Measurements from ENCODE around the gene ATP9B. TPM values are rescaled to one million over a fixed set of nuclear protein-coding genes. Genes with fewer than 3 reads are reported as not detected.

The ATP9B gene
- total RNA-seq, 2 donors from 2014 or later = 15.4 to 17.6 TPM

DNA sequence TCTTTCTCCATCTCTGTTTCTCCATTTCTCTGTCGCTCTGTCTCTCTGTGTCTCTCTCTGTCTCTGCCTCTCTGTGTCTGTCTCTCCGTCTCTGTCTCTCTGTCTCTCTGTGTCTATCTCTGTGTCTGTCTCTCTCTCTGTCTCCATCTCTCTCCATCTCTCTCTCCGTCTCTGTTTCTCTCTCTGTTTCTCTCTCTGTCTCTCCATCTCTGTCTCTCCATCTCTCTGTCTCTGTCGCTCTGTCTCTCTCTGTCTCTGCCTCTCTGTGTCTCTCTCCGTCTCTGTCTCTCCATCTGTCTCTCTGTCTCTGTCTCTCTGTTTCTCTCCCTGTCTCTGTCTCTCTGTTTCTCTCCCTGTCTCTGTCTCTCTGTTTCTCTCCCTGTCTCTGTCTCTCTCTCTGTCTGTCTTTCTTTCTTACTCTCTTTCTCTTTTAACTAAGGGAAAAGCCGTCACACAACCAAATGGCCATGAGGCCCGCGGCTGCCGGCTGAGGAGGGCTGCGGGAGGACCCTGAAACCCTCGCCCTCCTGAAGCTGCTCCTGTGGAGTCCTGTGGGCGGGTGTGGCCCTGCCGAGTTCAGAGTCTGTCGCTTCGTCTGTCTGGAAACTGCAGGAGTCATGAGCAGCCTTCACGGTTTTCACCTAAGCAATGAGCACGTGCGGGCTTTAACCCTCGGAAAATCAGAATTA, 355.8 kb downstream of the ATP9B start:
- H3K9me3 ChIP-seq = no peaks in the 10 kb centered on the region
- no peaks in the 10 kb centered on the region for H3K27me3 ChIP-seq
- H3K4me1 ChIP-seq = peaks cover 0 to 9% of the 10 kb centered on the region in 2 donors
- no peak overlapping the region for H3K4me3 ChIP-seq
- TF ChIP-seq, protein P1, sequence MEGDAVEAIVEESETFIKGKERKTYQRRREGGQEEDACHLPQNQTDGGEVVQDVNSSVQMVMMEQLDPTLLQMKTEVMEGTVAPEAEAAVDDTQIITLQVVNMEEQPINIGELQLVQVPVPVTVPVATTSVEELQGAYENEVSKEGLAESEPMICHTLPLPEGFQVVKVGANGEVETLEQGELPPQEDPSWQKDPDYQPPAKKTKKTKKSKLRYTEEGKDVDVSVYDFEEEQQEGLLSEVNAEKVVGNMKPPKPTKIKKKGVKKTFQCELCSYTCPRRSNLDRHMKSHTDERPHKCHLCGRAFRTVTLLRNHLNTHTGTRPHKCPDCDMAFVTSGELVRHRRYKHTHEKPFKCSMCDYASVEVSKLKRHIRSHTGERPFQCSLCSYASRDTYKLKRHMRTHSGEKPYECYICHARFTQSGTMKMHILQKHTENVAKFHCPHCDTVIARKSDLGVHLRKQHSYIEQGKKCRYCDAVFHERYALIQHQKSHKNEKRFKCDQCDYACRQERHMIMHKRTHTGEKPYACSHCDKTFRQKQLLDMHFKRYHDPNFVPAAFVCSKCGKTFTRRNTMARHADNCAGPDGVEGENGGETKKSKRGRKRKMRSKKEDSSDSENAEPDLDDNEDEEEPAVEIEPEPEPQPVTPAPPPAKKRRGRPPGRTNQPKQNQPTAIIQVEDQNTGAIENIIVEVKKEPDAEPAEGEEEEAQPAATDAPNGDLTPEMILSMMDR (IDR thresholded peaks at IDR 0.05) = no peak
- DNase-seq (ENCODE audit: low spot score) = no peak
- H3K36me3 ChIP-seq = peaks cover 21% of the 10 kb centered on the region
- H3K27ac ChIP-seq = no peak overlapping the region

- DNase-seq (ENCODE audit: low spot score) = no peak
- H3K9me3 ChIP-seq = no peaks in the 10 kb centered on the region
- H3K4me3 ChIP-seq = no peak overlapping the region
- H3K4me1 ChIP-seq = peaks cover 0 to 9% of the 10 kb centered on the region in 2 donors
- H3K36me3 ChIP-seq = peaks cover 18% of the 10 kb centered on the region
- TF ChIP-seq, protein P1 (IDR thresholded peaks at IDR 0.05) = no peak
- no peak overlapping the region for H3K27ac ChIP-seq
- H3K27me3 ChIP-seq = no peaks in the 10 kb centered on the region
Observed at GRCh38 chr18:79425569-79425886, 356.3 kb downstream of the ATP9B start.

- Histone ChIP-seq H3K27me3 (no peaks in the 10 kb centered on the region), H3K4me3 (no peak overlapping the region), H3K36me3 (peaks cover 7% of the 10 kb centered on the region), H3K27ac (no peak overlapping the region), H3K4me1 (peaks cover 0 to 9% of the 10 kb centered on the region in 2 donors), H3K9me3 (no peaks in the 10 kb centered on the region)
- no peak for DNase-seq (ENCODE audit: low spot score)
- TF ChIP-seq, protein P1 (IDR thresholded peaks at IDR 0.05) = no peak
Observed at GRCh38 chr18:79426376-79427300, 357.4 kb downstream of the ATP9B start.

DNA sequence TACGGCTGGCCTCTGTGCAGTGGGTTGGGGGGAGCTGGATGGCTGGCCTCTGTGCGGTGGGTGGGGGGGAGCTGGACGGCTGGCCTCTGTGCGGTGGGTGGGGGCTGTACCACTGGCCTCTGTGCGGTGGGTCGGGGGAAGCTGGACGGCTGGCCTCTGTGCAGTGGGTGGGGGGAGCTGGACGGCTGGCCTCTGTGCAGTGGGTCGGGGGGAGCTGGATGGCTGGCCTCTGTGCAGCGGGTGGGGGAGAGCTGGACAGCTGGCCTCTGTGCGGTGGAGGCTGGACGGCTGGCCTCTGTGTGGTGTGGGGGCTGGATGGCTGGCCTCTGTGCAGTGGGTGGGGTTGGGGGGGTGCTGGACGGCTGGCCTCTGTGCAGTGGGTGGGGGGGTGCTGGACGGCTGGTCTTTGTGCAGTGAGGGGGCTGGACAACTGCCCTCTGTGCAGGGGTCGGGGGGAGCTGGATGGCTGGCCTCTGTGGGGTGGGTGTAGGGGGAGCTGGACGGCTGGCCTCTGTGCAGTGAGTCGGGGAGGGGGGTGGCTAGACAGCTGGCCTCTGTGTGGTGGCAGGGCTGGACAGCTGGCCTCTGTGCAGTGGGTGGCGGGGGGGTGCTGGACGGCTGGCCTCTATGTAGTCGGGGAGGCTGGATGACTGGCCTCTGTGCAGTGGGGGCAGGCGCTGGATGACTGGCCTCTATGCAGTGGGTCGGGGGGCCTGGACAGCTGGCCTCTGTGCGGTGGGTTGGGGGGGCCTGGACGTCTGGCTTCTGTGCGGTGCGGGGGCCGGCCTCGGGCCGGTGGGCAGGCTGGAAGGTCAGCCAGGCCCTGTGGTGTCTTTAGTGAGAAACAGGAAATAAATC, 358.4 kb downstream of the ATP9B start:
- Histone ChIP-seq H3K36me3 (peaks cover 6% of the 10 kb centered on the region), H3K27me3 (no peaks in the 10 kb centered on the region), H3K4me1 (peaks cover 0 to 9% of the 10 kb centered on the region in 2 donors), H3K27ac (no peak overlapping the region), H3K4me3 (no peak overlapping the region), H3K9me3 (no peaks in the 10 kb centered on the region)
- TF ChIP-seq, protein P1 (IDR thresholded peaks at IDR 0.05) = no peak
- no peak for DNase-seq (ENCODE audit: low spot score)

Other genes starting within 250 kb of the ATP9B start
- gene SALL3, start 89.6 kb upstream of the ATP9B start, total RNA-seq = 1 to 10 TPM; 1.5 to 2.5 TPM

Data from right atrium auricular region (tissue), 2 donors.